HEK293T (cell line): ENCODE data around the gene GPRC5A.

Experiments
- CTCF ChIA-PET: fragments of 350-600 bp; formaldehyde crosslinking; extraction: SDS; loops from one replicate; lab custom pipeline; 2021; ENCODE audit warnings: antibody characterized with exemption, inconsistent platforms; lab: Yijun Ruan, JAX
- POLR2A ChIA-PET: fragments of 350-600 bp; formaldehyde crosslinking; extraction: SDS; loops from one replicate; lab custom pipeline; 2020; ENCODE audit warnings: antibody characterized with exemption, inconsistent platforms; lab: Yijun Ruan, JAX
- DNase-seq: peaks from one replicate; pipeline ENCODE4 v3.0.0; 2012; ENCODE audit warnings: mixed read lengths; ENCODE audit errors: extremely low spot score
- ARNT ChIP-seq: fragments of 450-650 bp; IDR thresholded peaks from 2 replicates; pipeline ENCODE4 v1.6.1; 2017; ENCODE audit warnings: mild to moderate bottlenecking
- BHLHE40 ChIP-seq: fragments of 450-650 bp; IDR thresholded peaks from 2 replicates; pipeline ENCODE4 v1.6.1; 2016; ENCODE audit warnings: mild to moderate bottlenecking, moderate library complexity, borderline replicate concordance
- CTBP1 ChIP-seq: fragments of 450-650 bp; IDR thresholded peaks from 2 replicates; pipeline ENCODE4 v1.6.1; 2016; ENCODE audit warnings: borderline replicate concordance
- ELF4 ChIP-seq: fragments of 450-650 bp; IDR thresholded peaks from 2 replicates; pipeline ENCODE4 v1.6.1; 2017; ENCODE audit warnings: antibody characterized with exemption
- FOXA1 ChIP-seq: fragments of 450-650 bp; IDR thresholded peaks from 2 replicates; pipeline ENCODE4 v1.6.1; 2016; ENCODE audit warnings: mild to moderate bottlenecking
- FOXK2 ChIP-seq: fragments of 450-650 bp; IDR thresholded peaks from 2 replicates; pipeline ENCODE4 v1.6.1; 2016; ENCODE audit warnings: mild to moderate bottlenecking
- FOXM1 ChIP-seq: fragments of 450-650 bp; IDR thresholded peaks from 2 replicates; pipeline ENCODE4 v1.6.1; 2017; ENCODE audit warnings: mild to moderate bottlenecking, borderline replicate concordance
- HDGF ChIP-seq: fragments of 450-650 bp; IDR thresholded peaks from 2 replicates; pipeline ENCODE4 v1.6.1; 2017; ENCODE audit warnings: antibody characterized with exemption, borderline replicate concordance
- L3MBTL2 ChIP-seq: fragments of 450-650 bp; conservative IDR thresholded peaks from 2 replicates; pipeline ENCODE4 v1.6.1; 2016; ENCODE audit warnings: mild to moderate bottlenecking
- LEF1 ChIP-seq: fragments of 450-650 bp; IDR thresholded peaks from 2 replicates; pipeline ENCODE4 v1.6.1; 2017; ENCODE audit warnings: mild to moderate bottlenecking, borderline replicate concordance
- NFRKB ChIP-seq: fragments of 450-650 bp; IDR thresholded peaks from 2 replicates; pipeline ENCODE4 v1.6.1; 2016; ENCODE audit warnings: mild to moderate bottlenecking, moderate library complexity
- PKNOX1 ChIP-seq: fragments of 450-650 bp; IDR thresholded peaks from 2 replicates; pipeline ENCODE4 v1.6.1; 2016
- SP1 ChIP-seq: fragments of 450-650 bp; IDR thresholded peaks from 2 replicates; pipeline ENCODE4 v1.6.1; 2017
- SUZ12 ChIP-seq: fragments of 450-650 bp; IDR thresholded peaks from 2 replicates; pipeline ENCODE4 v1.6.1; 2016; ENCODE audit warnings: mild to moderate bottlenecking
- TARDBP ChIP-seq: fragments of 450-650 bp; IDR thresholded peaks from 2 replicates; pipeline ENCODE4 v1.6.1; 2016
- ZNF384 ChIP-seq: fragments of 450-650 bp; IDR thresholded peaks from 2 replicates; pipeline ENCODE4 v1.6.1; 2016

Gene GPRC5A

GRCh38 chr12:12922191-12922616 lies 30.8 kb downstream of the GPRC5A start:
- ChIA-PET POLR2A (no interaction called here), CTCF (no interaction called here)
- TF ChIP-seq SUZ12 (no peak), PKNOX1 (no peak), FOXM1 (no peak), FOXK2 (no peak), LEF1 (no peak), NFRKB (no peak), HDGF (no peak), L3MBTL2 (no peak), CTBP1 (no peak), FOXA1 (no peak), ZNF384 (no peak)
- no peak for DNase-seq

GRCh38 chr12:12922978-12923377 lies 31.6 kb downstream of the GPRC5A start:
- ChIA-PET POLR2A (no interaction called here), CTCF (no interaction called here)
- TF ChIP-seq SP1 = no peak
- no peak for TF ChIP-seq NFRKB
- TF ChIP-seq FOXM1 = no peak
- TF ChIP-seq SUZ12 = no peak
- TF ChIP-seq ELF4 = no peak
- no peak for TF ChIP-seq HDGF
- TF ChIP-seq BHLHE40 = no peak
- TF ChIP-seq LEF1 = no peak
- TF ChIP-seq L3MBTL2 = no peak
- TF ChIP-seq CTBP1 = no peak
- no peak for TF ChIP-seq TARDBP
- no peak for TF ChIP-seq FOXK2
- TF ChIP-seq ARNT = no peak
- TF ChIP-seq ZNF384 = no peak
- TF ChIP-seq PKNOX1 = no peak
- no peak for TF ChIP-seq FOXA1
- no peak for DNase-seq

- TF ChIP-seq ZNF384 = no peak
- no peak for TF ChIP-seq ARNT
- TF ChIP-seq TARDBP = no peak
- no peak for TF ChIP-seq CTBP1
- no peak for TF ChIP-seq FOXA1
- CTCF ChIA-PET = no interaction called here
- POLR2A ChIA-PET = no interaction called here
- no peak for DNase-seq
Observed at GRCh38 chr12:12924169-12924568, 32.8 kb downstream of the GPRC5A start.

- CTCF ChIA-PET = interaction anchor here (0.8 kb wide), 1 partner anchor 271 kb away, joined by 3 read pairs; no protein-coding TSS in a partner anchor
- TF ChIP-seq FOXA1 (no peak), NFRKB (no peak)
- POLR2A ChIA-PET = no interaction called here
- DNase-seq = no peak
Observed at GRCh38 chr12:12925388-12925787, 34.0 kb downstream of the GPRC5A start.

- CTCF ChIA-PET = no interaction called here
Observed at GRCh38 chr12:12926571-12927071, 35.3 kb downstream of the GPRC5A start.

GRCh38 chr12:12927211-12928079 lies 36.1 kb downstream of the GPRC5A start:
- TF ChIP-seq FOXK2 = no peak
- no peak for TF ChIP-seq SP1
- TF ChIP-seq PKNOX1 = no peak
- no peak for TF ChIP-seq SUZ12
- TF ChIP-seq ELF4 = no peak
- TF ChIP-seq ARNT = no peak
- TF ChIP-seq FOXA1 = no peak
- TF ChIP-seq L3MBTL2 = no peak
- TF ChIP-seq LEF1 = no peak
- no peak for TF ChIP-seq BHLHE40
- no peak for TF ChIP-seq HDGF
- TF ChIP-seq TARDBP = no peak
- TF ChIP-seq FOXM1 = no peak
- no peak for TF ChIP-seq CTBP1
- no peak for TF ChIP-seq ZNF384
- TF ChIP-seq NFRKB = no peak
- DNase-seq = no peak
- ChIA-PET POLR2A (no interaction called here), CTCF (no interaction called here)

More at GRCh38 chr12:12926571-12927071, 35.3 kb downstream of the GPRC5A start:
- POLR2A ChIA-PET = no interaction called here
- no peak for DNase-seq
- TF ChIP-seq BHLHE40 = no peak
- no peak for TF ChIP-seq FOXK2
- TF ChIP-seq TARDBP = no peak
- no peak for TF ChIP-seq CTBP1
- TF ChIP-seq PKNOX1 = no peak
